Measurements from ENCODE around the gene NDUFS4.
"Not testable (repeated sequence)": the region's sequence is repeated elsewhere in the genome, so short reads cannot be mapped to it uniquely, and the experiment has no call there.

NDUFS4 gene

DNA sequence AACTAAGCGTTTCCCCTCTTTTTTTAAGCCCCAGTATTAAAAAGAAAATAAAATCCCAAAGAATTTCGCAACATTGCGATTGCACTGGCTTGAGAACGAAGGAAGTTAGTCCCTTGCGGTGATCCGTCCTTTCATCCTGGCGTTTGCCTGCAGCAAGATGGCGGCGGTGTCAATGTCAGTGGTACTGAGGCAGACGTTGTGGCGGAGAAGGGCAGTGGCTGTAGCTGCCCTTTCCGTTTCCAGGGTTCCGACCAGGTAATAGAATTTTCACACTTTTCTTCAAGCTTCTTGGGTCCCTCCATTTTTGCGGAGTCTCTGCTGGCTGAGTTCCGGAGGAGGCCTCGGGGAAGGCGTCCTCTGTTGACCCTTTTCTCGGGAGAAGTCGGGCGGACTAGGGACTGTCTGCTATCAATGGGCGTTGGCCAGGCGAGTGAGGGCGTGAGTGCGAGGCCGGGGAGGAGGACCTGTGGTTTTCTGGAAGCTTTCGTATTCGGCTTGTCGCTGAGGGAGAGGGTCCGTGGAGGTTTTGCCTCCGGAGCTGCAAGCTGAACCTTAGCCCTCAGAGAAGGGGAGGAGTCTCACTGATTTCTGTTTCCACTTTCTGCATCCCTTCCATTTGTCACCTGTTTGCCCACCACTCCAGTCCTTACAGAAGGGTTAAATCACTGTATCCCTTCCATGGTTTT lies at the start of gene NDUFS4:
NDUFS4 (plus strand) TSS at position 134 of the 686 bp plus-strand sequence; CDS start at position 158, 24 bp downstream.
- DNase-seq, result peak; percentile 46

DNA sequence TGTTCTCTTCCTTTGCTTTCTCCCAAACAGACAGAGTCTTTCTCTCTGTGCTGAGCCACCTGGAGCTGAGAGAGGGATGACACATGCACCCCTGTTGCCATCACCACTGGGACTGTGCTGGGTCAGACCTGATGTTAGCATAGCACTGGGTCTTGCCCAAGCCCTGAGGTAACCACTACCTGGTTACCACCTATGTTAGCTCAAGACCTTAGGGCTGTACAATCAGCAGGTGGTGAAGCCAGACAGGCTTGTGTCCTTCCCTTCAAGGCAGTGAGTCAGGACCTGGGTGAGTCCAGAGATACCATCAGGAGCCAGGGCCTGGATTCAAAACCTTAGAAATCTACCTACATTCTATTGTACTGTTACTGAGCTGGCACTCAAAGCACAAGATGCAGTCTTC lies 47.9 kb upstream of the NDUFS4 start:
- no peak for DNase-seq

DNA sequence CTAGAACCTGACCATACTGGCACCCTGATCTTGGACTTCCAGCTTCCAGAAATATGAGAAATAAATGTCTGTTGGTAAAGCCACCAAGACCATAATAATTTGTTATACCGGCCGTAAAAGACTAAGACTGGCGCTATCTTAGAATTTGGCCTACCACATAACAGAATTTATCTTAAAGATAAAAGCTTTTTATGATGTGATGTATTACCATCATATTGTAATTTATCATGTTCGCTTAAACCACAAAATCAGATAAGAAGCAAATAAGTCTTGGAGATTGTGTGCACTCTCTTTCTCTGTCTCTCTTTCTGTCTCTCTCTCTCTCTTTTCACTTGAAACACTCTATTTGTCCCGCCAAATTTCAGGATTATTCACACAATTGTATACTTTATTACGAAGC lies 44.5 kb upstream of the NDUFS4 start:
- no peak for DNase-seq

DNA sequence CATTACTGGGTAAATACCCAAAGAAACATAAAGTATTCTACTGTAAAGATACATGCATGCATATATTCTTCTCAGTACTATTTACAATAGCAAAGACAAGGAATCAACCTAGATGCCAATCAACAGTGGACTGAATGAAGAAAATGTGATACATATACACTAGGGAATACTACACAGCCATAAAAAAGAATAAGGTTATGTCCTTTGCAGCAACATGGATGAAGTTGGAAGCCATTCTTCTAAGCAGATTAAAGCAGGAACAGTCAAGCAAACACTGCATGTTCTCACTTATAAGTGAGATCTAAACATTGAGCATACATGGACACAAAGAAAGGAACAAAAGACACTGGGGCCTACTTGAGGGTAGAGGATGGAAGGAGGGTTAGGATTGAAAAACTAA lies 39.6 kb upstream of the NDUFS4 start:
- DNase-seq, result no peak

DNA sequence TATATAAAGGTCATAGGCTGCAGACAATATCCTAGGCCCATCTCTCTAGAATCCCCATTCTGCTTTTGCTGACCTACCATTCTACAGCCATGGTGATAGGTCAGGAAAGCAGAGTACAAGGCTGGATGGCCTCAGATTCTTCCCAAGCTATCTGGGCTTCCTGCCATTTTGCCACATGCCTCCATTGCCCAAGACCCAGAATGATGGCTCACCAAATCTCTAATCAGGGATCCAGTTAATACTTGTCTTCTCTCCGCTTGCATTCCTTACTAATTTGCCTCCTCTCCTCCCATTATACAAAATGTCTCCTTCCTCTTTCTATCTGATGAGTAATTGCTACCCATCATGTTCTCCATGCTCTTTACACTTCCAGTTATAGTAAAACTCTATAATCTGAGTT lies 22.7 kb upstream of the NDUFS4 start:
- DNase-seq, result no peak

DNA sequence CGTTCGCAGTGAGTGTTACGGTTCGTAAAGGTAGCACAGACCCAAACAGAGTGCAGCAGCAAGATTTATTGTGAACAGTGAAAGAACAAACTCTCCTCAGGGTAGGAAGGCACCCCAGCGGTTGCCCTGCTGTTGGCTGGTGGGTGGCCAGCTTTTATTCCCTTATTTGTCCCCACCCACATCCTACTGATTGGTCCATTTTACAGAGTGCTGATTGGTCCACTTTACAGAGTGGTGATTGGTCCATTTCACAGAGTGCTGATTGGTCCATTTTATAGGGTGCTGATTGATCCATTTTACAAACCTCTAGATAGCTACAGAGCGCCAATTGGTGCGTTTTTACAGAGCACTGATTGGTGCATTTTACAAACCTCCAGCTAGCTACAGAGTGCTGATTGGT lies 19.7 kb upstream of the NDUFS4 start:
- not testable (repeated sequence) for DNase-seq

DNA sequence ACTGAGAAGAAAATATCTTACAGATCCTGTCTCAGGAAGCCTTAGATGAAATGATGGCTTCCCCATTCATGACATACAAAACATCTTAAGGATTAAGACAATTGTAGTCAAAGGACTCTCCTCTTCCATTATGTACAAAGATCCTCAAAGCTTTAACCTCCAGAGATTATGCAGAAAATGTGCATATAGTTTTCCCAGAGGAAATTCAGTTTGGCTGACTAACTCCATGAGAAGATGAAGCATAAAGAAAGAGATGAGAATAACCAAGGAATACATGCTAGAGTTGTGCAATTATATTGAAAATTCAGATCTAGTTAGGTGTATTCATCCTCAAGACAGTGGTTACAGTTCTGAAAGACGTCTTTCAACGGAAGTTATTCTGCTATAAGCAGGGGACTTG lies 18.6 kb upstream of the NDUFS4 start:
- no peak for DNase-seq

DNA sequence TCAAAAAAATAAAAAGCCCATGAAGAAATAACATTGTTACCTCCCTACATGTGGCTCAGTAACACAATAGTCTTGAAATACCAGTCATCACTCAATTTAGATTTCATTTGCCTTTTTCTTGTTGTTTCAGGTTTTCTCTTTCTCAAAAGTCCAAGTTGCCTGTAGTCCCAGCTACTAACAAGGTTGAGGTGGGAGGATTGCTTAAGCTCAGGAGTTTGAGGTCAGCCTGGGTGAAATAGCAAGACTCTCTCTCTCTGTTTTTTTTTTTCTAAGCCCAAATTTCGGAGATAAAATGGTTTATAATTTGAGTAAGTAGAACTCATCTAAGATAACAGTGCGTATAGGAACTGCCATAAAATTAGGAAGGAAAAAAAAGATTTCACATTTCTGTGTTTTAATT lies 17.5 kb upstream of the NDUFS4 start:
- DNase-seq, result no peak

DNA sequence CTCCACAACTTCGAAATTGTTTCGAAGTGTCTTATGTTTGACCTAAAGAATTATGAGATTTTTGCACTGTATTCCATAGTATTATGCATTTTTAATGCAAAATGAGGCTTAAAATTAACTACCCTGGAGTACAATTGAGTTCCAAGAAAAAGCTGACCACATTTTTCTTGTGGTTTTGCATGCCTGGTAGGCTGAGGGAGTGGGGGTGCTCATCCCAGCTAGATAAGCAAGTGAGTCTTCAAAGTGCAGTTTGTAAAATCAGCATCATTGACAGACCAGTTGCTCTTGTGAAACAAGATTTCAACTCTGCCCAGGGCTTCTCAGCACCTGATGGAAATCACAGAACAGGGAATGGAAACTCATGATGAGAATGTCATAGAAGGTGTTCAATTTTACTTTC lies 17.0 kb upstream of the NDUFS4 start:
- no peak for DNase-seq

DNA sequence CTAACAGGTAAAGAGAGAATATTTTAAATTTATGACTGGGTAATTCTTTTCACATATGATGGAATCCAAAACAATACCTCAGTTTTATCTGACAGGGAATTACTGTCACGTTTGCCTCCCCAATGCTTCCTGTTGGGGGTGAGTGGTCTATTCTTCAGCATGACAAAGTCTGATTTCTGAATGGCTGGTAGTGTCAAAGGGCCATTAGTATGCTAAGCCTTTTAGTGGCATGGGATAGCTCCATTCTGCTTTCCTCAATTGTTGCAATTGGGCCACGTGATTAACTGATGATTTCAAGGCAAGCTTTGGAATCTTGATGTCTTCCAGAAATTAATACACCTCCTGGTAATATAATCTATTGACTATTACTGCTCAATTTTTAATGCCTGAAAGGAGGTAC lies 14.7 kb upstream of the NDUFS4 start:
- no peak for DNase-seq

DNA sequence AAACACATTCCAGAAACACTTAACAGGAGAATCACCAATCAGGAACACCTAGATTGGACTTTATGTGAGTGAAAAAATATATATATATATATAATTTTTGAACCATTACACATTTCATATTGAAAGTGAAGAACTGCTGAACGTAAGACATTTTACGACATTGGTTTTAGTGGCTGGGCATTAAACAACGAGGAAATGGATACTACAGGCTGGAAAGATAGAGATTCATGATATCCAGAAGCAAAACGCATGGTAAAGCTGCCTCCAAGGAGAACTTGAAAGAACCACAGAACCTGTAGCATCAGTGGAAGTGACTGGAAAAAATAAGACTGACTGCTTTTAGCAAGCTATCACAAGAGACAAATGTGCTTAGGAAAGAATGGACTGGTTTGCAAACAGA lies 13.2 kb upstream of the NDUFS4 start:
- DNase-seq, result no peak

DNA sequence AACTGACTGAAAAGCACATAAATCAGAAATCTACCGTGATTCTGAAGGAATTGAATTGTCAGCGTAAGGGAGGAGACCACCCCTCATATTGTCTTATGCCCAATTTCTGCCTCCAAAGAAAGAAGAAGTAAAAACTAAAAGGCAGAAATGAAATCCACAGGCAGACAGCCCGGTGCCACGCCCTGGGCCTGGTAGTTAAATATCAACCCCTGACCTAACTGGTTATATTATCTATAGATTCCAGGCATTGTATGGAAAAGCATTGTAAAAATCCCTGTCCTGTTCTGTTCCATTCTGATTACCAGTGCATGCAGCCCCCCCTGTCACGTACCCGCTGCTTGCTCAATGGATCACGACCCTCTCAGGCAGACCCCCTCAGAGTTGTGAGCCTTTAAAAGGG lies 11.9 kb upstream of the NDUFS4 start:
- DNase-seq, result not testable (repeated sequence)

DNA sequence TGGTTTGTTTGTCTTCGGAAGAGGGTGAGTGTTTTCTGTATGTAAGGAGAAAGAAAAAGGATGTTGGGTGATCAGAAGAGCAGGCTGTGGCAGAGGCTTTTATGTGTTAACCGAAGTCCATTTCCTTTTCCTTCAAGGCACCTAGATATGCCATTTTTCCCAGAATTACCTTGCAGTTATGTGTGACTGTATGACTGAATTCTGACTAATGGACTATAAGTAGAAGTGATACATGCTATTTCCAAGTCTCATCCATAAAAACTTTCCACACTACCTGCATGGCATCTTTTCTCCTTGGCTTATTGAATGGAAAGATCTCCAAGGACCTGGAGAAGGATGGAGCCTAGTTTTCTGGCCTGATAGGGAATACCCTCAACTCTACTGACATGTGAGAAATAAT lies 10.6 kb upstream of the NDUFS4 start:
- no peak for DNase-seq

DNA sequence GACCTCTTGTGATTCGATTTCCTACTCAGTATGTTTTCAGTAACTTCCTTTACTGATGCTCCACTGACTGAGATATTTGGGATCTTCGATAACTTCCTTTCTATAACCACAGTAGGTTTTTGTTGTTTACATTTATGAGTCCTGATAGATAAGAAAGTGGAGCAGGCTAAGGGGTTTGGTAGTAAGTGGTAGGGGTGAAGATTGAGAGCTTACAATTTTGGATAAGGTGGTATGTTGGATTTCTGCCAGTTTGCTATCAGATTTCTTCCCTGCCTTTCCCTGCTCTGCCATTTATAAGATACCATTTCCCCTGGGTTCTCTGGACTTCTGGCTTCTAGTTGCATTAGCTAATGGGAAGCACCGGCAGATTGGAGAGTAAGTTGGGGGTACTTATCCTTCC lies 7.9 kb upstream of the NDUFS4 start:
- no peak for DNase-seq

DNA sequence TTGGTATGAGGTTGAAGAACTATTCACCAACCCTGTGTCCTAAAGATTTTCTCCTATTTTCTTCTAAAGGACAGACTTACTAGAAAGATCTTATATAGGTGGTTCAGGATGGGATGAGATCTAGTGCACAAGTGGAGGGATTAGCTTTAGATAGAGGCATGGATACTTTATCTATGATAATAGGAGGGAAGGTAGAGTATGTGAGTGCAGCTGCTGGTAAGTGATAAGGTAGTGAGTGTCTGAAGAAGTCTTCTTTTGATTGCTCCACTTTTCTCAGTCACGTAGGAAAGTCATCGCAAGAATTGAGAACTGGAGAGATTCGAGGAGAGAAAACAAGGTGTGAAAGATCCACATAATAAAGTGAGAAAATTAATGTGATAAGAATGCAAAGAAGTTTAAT lies 6.0 kb upstream of the NDUFS4 start:
- DNase-seq, result no peak

DNA sequence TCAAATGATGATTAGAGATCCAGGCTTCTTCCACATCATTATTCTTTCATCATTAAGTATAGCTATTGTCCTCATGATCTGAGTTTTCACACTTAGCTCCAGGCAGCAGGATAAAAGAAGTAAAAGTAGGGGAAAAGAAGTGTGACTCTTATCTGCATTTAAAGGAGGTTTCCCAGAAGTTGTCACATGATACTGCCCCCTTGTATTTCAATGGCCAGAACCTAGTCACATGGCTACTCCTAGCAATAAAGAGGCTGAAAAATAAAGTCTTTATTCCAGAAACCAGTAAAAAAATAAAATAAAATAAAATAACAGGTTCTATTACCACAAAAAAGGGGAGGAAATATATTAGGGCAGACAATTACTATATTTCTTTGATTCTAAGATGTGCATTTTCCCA lies 5.3 kb upstream of the NDUFS4 start:
- DNase-seq, result no peak

DNA sequence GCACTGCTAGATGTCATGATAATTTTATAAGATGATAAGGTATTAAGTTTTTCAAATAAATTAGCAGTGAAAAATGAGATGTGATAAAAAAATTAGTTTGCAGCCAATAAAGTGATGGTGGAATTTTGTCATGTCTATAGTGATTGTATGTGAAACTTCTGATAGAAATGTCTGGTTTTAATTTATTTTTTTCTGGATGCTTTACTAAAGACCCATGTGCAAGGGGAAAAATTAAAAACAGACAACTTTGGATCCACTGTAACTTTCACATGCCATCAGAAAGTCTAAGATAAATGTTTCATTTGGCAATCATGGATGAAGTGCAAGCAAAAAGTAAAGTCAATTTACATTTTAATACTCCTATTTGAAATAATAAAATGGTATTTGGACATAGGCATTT lies 4.4 kb upstream of the NDUFS4 start:
- no peak for DNase-seq

DNA sequence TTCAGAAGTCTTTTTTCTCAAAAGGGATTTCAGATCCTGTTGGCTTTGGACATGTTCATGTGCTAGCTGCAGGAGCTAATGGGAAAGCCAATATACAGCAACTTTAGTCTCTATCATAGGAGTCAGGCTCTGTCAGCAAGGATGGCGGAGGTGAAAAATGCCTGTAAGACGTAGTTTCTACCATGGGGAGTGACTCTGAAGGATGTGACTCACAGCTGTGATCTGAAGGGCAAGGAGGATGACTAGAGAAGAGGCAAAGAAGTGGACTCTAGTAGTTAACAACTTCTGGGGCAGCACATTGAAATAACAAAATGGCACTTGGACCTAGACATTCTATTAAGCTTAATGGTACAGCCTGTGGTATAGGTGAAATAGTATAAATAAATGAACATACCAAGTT lies 3.1 kb upstream of the NDUFS4 start:
- no peak for DNase-seq

DNA sequence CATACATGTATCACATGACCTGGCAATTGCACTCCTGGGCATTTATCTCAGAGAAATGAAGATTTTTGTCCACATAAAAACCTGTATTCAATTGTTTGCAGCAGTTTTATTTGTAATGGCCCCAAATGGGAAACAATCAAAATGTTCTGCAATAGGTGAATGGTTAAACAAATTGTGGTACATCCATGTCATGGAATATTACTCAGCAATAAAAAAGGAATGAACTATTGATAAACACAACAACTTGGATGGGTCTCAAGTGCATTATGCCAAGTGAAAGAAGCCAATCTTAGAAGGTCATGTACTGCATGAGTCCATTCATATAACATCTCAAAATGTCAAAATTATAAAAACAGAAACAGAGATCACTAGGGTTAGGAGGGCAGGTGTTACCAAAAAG lies 1.5 kb upstream of the NDUFS4 start:
- no peak for DNase-seq

DNA sequence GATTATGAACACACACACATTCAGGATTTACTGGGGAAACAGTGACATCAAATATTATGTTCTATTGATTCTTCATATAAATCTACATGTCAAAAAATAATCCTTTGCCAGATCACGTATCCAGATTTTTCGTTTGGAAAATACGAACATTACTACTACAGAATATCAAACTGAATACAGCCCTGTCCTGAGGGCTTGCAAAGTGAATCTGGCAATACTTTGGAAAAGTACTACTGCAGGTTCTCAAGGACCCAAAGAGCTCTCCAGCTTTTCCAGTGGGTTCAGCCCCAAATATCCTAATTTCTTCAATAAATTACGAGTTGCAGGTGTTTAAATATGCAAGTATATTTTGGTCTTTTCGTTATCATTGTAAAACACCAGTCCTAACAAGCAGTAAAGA lies 411 bp upstream of the NDUFS4 start:
- no peak for DNase-seq

DNA sequence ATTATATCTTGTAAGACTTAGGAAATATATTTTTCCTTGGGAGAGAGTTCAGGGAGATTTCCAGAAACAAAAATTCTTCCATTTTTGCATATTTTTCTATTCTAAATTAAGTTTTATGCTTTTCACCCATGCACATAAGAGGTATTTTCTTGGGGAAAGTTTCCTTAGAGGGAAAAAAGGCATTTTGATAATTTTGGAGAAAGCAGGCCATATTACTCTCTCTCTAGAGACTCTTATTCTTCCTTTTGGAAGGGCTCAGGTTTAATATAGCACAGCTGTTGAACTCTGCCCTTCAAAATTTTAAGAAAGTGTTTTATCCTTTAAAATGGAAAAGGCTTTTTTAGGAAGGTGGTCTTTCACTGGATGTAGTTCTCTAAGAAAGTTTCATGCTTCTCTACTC lies 8.0 kb downstream of the NDUFS4 start:
- no peak for DNase-seq

DNA sequence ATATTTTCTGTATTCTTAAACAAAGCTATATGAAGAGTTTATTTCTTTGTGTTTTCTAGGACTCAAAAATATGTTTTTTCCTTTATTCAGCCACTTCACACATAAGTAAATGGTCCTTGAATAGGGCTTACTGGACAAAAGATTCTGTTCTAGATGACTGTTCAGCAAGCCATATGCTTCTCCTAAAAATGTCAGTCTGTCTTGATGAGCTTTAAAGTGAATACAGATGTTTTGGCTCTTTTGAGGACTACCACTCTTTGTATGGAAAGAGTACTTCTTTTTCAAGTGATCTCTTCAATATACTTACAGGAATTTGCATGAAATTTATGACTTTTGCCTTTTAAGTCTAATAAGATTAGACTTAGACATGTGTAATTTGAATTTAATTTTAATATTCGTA lies 8.4 kb downstream of the NDUFS4 start:
- no peak for DNase-seq

DNA sequence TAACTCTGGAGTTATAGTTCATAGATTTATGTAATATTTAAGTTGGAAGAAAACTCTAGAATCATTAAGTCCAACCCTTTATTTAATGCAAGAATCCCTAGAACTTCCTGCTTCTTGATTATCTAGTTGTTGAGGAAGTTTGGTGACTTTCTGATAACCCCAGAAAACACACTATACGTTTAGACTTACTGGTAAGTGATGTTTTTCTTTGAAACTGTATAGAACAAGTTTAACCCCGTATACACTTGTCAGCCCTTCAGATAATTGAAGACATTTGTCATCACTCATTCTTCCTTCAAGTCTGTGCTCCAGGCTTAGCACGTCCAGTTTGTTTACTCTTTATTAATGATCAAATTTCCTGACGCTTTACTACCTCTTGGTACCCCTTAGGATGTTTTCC lies 9.0 kb downstream of the NDUFS4 start:
- no peak for DNase-seq

DNA sequence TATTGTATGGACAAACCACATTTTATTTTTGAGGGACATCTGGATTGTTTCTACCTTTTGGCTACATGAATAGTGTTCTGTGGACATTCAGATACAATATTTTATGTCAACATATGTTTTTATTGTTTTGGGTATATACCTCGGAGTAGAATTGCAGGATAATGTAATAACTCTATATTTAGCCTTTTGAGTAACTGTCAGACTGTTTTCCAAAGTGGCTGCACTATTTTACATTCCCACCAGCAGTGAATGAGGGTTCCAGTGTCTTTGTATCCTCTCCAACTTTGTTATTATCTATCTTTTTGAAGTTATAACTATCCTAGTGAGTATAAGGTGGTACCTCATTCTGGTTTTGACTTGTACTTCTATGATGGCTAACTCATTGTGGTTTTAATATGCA lies 11.0 kb downstream of the NDUFS4 start:
- no peak for DNase-seq

DNA sequence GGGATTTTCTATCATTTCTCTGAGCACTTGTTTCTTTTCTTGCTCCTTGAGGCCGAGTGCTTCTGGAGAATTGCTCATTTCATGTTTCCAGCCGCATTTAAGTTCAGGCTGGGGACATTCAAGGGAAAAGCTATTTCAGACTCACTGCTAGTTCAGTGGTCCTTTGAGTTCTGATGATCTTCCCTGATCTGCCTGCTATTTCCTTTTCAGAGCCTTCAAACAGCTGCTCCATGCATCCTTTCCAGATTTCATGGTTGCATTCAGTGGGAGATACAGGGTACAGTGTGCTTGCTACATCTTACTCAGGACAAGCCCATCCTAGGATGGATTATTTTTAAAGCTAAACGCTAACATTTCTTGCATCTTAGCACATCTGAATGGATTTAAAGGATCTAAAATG lies 14.7 kb downstream of the NDUFS4 start:
- no peak for DNase-seq

DNA sequence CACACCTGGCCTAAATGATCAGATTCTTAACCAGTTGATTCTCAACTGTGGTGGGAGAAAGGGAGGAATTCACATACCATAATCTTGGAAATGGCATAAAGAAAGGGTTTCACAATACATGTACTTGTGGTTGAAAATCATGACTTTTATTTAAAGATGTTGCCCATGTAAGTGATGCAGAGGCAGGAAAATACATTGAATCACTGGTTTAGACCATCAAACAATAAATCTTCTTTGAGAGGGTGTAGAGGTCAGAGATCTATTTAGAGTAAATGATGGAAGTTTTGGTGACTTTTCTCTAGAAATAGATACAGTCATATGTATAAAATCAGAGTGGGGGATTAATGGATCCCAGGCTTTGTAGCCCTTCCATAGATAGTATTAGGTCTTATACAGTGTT lies 15.4 kb downstream of the NDUFS4 start:
- no peak for DNase-seq

All from NCI-H1417 treated with DMSO at 0.1 percent for 48 hours (cell line).